ENCODE measurements around the gene SPAG9.
"Not testable (repeated sequence)": the region's sequence is repeated elsewhere in the genome, so short reads cannot be mapped to it uniquely, and the experiment has no call there.

SPAG9 gene

GRCh38 chr17:50952013-50952412 lies 168.7 kb downstream of the SPAG9 start:
- peak; percentile 36 to 54 (median 42) for DNase-seq

- DNase-seq, result peak; percentile 90 to 91 (median 90)
Measured at GRCh38 chr17:50949989-50950877, 170.4 kb downstream of the SPAG9 start.

GRCh38 chr17:50949128-50949988 lies 171.3 kb downstream of the SPAG9 start:
- peak in 2 of 3 donors; percentile 27 to 39 for DNase-seq

- no peak for DNase-seq
Measured at GRCh38 chr17:50948711-50949110, 172.0 kb downstream of the SPAG9 start.

GRCh38 chr17:50947782-50948543 lies 172.7 kb downstream of the SPAG9 start:
- peak; percentile 31 to 66 (median 49) for DNase-seq

GRCh38 chr17:50946891-50947781 lies 173.5 kb downstream of the SPAG9 start:
- no peak for DNase-seq

- no peak for DNase-seq
Measured at GRCh38 chr17:50946223-50946890, 174.3 kb downstream of the SPAG9 start.

- DNase-seq, result no peak
Measured at GRCh38 chr17:50945779-50946222, 174.9 kb downstream of the SPAG9 start.

GRCh38 chr17:50944902-50945720 lies 175.6 kb downstream of the SPAG9 start:
- no peak for DNase-seq

- peak in 2 of 3 donors; percentile 44 to 70 for DNase-seq
Measured at GRCh38 chr17:50944054-50944901, 176.4 kb downstream of the SPAG9 start.

- no peak for DNase-seq
Measured at GRCh38 chr17:50943575-50943933, 177.1 kb downstream of the SPAG9 start.

GRCh38 chr17:50941676-50942048 lies 179.0 kb downstream of the SPAG9 start:
- DNase-seq, result not testable (repeated sequence)

GRCh38 chr17:50939795-50940684 lies 180.6 kb downstream of the SPAG9 start:
- DNase-seq, result no peak

GRCh38 chr17:50939542-50939794 lies 181.2 kb downstream of the SPAG9 start:
- DNase-seq, result no peak

- DNase-seq, result no peak
Measured at GRCh38 chr17:50938821-50939541, 181.7 kb downstream of the SPAG9 start.

GRCh38 chr17:50935996-50936266 lies 184.7 kb downstream of the SPAG9 start:
- no peak for DNase-seq

- peak; percentile 90 to 96 (median 92) for DNase-seq
Measured at GRCh38 chr17:50935221-50935995, 185.3 kb downstream of the SPAG9 start.

All from suppressor macrophage treated with lipopolysaccharide for 1 hour (primary cell).